ENCODE results near the gene PHF1. TPM values are rescaled to one million over a fixed set of nuclear protein-coding genes. Genes with fewer than 3 reads are reported as not detected.
"Not testable (repeated sequence)": the region's sequence is repeated elsewhere in the genome, so short reads cannot be mapped to it uniquely, and the experiment has no call there.

Gene PHF1
- total RNA-seq, 2 donors from 2014 or later, result 27.2 to 133 TPM

GRCh38 chr6:33380272-33380981 lies 30.4 kb upstream of the PHF1 start:
- Mint-ChIP-seq H3K9me3 (no peaks in the 10 kb centered on the region), H3K36me3 (ENCODE audit: low read depth) (no peaks in the 10 kb centered on the region), H3K4me1 (no peaks in the 10 kb centered on the region), H3K27ac (no peak overlapping the region), H3K4me3 (no peak overlapping the region), H3K27me3 (no peaks in the 10 kb centered on the region)
- ATAC-seq (replicated peaks), result no peak

- Mint-ChIP-seq H3K27ac (no peak overlapping the region), H3K4me3 (no peak overlapping the region), H3K36me3 (ENCODE audit: low read depth) (no peaks in the 10 kb centered on the region), H3K27me3 (no peaks in the 10 kb centered on the region), H3K9me3 (no peaks in the 10 kb centered on the region), H3K4me1 (no peaks in the 10 kb centered on the region)
- ATAC-seq (replicated peaks), result no peak
These were observed 27.2 kb upstream of the PHF1 start for GRCh38 chr6:33383427-33384185.

DNA sequence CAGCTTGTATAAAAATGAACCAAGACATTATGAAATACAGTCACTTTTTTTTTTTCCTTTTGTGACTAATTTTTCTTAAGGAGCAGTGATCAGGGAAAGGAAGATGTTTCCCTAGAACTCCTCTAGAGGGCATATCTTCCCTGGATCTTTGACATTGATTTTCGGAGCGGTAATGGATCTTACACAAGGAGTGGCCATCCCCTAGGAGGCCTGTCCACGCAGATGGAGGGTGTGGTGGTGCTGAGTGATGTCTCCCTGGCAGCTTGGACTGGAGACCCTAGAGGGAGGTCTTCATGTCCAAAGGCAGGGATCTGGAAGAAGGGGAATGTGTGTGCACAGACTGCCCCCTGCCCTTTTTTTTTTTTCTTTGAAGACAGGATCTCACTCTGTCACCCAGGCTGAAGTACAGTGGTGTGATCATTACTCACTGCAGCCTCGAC lies 26.2 kb upstream of the PHF1 start:
- Mint-ChIP-seq H3K9me3 (no peaks in the 10 kb centered on the region), H3K27ac (no peak overlapping the region), H3K4me1 (no peaks in the 10 kb centered on the region), H3K27me3 (no peaks in the 10 kb centered on the region), H3K36me3 (ENCODE audit: low read depth) (no peaks in the 10 kb centered on the region), H3K4me3 (no peak overlapping the region)
- no peak for ATAC-seq (replicated peaks)

DNA sequence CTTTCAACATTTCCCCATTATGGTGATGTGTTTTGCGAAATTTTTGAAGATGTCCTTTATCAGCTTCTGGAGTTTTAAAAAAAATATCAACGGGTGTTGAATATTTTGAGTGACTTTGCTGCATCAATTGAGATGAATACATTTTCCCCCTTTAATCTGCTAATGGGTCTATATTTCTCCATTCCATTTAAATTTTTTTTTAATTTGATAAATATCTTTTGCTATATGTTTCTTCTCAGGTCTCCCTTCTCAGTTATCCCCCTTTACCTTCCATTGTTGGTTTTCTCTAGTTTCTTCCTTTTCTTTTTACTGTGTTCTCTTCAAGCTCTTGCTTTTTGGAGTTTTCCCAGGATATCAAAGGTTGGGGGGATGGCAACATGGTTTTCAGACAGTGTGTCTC lies 20.6 kb upstream of the PHF1 start:
- Mint-ChIP-seq H3K27ac (peak overlapping the region; percentile 92), H3K9me3 (no peaks in the 10 kb centered on the region), H3K27me3 (no peaks in the 10 kb centered on the region), H3K36me3 (ENCODE audit: low read depth) (peaks cover 33% of the 10 kb centered on the region), H3K4me3 (peak overlapping the region; percentile 95), H3K4me1 (peaks cover 29% of the 10 kb centered on the region)
- ATAC-seq (replicated peaks), result no peak

GRCh38 chr6:33390767-33391277 lies 20.0 kb upstream of the PHF1 start:
- Mint-ChIP-seq H3K4me3 (peak overlapping the region; percentile 95), H3K4me1 (peaks cover 32% of the 10 kb centered on the region), H3K36me3 (ENCODE audit: low read depth) (peaks cover 40% of the 10 kb centered on the region), H3K27me3 (no peaks in the 10 kb centered on the region), H3K27ac (peak overlapping the region; percentile 92), H3K9me3 (no peaks in the 10 kb centered on the region)
- ATAC-seq (replicated peaks), result peak; percentile 0

- Mint-ChIP-seq H3K4me3 (peak within 1 kb of the TSS; percentile 95), H3K27ac (peak within 1 kb of the TSS; percentile 92), H3K9me3 (no peaks in the 10 kb centered on the region), H3K36me3 (ENCODE audit: low read depth) (peaks cover 46% of the 10 kb centered on the region), H3K27me3 (no peaks in the 10 kb centered on the region), H3K4me1 (peaks cover 32% of the 10 kb centered on the region)
- ATAC-seq (replicated peaks), result peak; percentile 91
These were observed 19.4 kb upstream of the PHF1 start, which contains the start of gene KIFC1 for GRCh38 chr6:33391278-33391921. Gene KIFC1 (plus strand): TSS chr6:33391823. CDS start chr6:33391986, 163 bp downstream.

DNA sequence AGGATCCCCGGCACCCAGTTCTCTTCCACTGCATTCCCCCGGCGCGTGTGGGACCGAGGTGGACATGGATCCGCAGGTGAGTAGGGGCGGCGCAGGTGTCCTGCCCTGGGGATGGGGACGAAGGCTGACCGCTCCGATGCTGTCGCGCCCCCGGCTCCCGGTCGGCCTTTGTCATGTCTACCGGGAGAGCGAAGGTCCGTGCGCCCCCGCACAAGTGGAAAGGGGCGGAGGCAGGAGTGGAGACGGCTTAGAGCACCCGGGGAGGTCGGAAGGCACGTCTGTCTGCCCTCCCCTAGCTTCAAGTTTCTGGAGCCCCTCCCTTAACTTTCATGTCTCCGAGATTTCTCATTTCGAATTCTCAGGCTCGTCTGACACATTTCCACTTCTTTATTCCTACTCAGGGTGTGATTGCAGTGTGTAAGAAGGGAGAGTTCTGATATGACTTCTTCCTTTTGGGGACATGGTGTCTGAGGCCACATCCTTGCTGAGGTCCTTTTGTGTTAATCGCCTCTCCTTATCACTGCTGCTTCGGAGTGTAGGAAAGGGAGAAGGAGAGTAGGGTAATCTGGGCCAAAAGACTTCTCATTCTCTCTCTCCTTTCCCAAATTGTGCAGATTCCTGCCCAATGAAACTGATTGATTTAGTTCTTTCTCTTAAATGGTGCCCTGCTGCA lies 18.8 kb upstream of the PHF1 start:
- peak overlapping the region; percentile 95 for H3K4me3 Mint-ChIP-seq
- no peaks in the 10 kb centered on the region for H3K27me3 Mint-ChIP-seq
- peaks cover 32% of the 10 kb centered on the region for H3K4me1 Mint-ChIP-seq
- peak; percentile 59 for ATAC-seq (replicated peaks)
- H3K9me3 Mint-ChIP-seq, result no peaks in the 10 kb centered on the region
- peaks cover 49% of the 10 kb centered on the region for H3K36me3 Mint-ChIP-seq (ENCODE audit: low read depth)
- peak overlapping the region; percentile 92 for H3K27ac Mint-ChIP-seq

DNA sequence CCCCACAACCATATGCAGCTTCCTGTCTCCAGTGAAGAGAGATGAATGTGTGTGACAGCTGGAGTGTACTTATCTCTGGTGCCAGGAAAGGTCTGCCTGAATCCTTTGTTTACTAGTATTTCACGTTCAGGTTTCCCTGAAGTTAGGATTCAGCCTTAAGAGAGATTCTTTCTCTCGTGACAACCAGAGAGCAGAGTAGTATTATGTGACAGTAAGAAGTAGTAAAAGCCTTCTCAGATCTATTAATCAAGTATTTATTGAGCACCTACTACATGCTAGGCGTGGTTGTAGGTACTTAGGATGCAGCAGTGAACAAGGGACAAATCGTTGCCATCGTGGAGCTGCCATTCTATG lies 18.2 kb upstream of the PHF1 start:
- peaks cover 54% of the 10 kb centered on the region for H3K36me3 Mint-ChIP-seq (ENCODE audit: low read depth)
- H3K27me3 Mint-ChIP-seq, result no peaks in the 10 kb centered on the region
- H3K27ac Mint-ChIP-seq, result peak overlapping the region; percentile 92
- no peak for ATAC-seq (replicated peaks)
- peak overlapping the region; percentile 95 for H3K4me3 Mint-ChIP-seq
- no peaks in the 10 kb centered on the region for H3K9me3 Mint-ChIP-seq
- H3K4me1 Mint-ChIP-seq, result peaks cover 33% of the 10 kb centered on the region

DNA sequence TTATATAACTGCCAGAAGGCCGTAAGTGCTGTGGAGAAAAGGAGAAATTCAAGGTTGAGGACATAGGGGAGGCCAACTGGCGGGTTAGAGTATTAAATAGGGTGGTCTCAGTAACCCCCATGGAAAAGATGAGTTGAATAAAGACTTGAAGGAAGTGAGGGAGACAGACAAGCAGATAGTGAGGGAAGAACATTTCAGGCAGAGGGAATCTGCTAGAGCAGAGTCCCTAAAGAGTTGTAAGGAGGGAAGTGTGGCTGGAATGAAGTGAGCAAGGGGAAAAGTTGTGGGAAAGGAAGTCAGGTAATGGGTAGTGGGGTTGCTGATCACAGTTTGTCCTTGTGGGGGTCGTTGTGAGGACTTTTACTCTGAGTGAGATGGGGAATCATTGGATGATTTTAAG lies 17.8 kb upstream of the PHF1 start:
- Mint-ChIP-seq H3K9me3 (no peaks in the 10 kb centered on the region), H3K4me3 (peak overlapping the region; percentile 95), H3K4me1 (peaks cover 37% of the 10 kb centered on the region), H3K27ac (peak overlapping the region; percentile 92), H3K27me3 (no peaks in the 10 kb centered on the region), H3K36me3 (ENCODE audit: low read depth) (peaks cover 58% of the 10 kb centered on the region)
- ATAC-seq (replicated peaks), result no peak

DNA sequence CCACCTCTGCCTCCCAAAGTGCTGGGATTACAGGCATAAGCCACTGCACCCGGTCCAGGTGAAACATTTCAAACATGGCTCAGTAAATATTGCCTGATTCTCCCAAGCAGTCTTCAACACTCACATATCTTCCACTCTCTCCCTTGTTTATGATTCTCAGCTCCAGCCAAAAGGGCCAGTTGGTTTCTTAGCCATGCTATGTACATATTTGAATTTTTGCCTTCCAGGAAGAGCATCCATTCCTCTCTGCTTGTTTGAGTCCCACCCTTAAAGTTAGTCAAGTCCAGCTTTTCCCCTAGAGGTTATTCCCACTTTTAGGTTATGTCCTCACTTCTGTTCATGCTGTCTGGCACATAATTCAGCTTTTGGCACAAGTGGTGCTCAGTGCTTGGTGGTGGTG lies 13.3 kb upstream of the PHF1 start:
- peaks cover 32% of the 10 kb centered on the region for H3K4me1 Mint-ChIP-seq
- no peak for ATAC-seq (replicated peaks)
- H3K27ac Mint-ChIP-seq, result no peak overlapping the region
- H3K4me3 Mint-ChIP-seq, result no peak overlapping the region
- peaks cover 91% of the 10 kb centered on the region for H3K36me3 Mint-ChIP-seq (ENCODE audit: low read depth)
- H3K27me3 Mint-ChIP-seq, result no peaks in the 10 kb centered on the region
- no peaks in the 10 kb centered on the region for H3K9me3 Mint-ChIP-seq

DNA sequence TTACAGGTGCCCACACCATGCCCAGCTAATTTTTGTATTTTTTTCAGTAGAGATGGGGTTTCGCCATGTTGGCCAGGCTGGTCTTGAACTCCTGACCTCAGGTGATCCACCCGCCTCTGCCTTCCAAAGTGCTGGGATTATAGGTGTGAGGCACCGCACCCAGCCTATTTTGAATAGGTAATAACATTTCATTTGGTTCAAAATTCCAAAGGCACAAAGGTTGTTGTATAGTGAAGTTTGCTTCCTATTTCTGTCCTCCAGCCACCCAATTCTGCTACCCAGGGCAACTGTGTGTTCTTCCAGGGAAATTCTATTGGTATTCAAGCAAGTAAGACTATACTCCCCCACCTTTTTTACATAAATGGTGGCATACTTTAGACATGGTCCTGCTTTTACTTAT lies 12.2 kb upstream of the PHF1 start:
- H3K27ac Mint-ChIP-seq; H3K4me3 Mint-ChIP-seq; H3K9me3 Mint-ChIP-seq; H3K27me3 Mint-ChIP-seq; ATAC-seq (replicated peaks): not testable (repeated sequence)
- Mint-ChIP-seq H3K36me3 (ENCODE audit: low read depth) (peaks cover 93% of the 10 kb centered on the region), H3K4me1 (peaks cover 24% of the 10 kb centered on the region)

- H3K4me1 Mint-ChIP-seq, result peaks cover 21% of the 10 kb centered on the region
- H3K4me3 Mint-ChIP-seq; H3K27ac Mint-ChIP-seq; H3K9me3 Mint-ChIP-seq; ATAC-seq (replicated peaks); H3K27me3 Mint-ChIP-seq: not testable (repeated sequence)
- peaks cover 95% of the 10 kb centered on the region for H3K36me3 Mint-ChIP-seq (ENCODE audit: low read depth)
These were observed 10.9 kb upstream of the PHF1 start for GRCh38 chr6:33399881-33400280.

DNA sequence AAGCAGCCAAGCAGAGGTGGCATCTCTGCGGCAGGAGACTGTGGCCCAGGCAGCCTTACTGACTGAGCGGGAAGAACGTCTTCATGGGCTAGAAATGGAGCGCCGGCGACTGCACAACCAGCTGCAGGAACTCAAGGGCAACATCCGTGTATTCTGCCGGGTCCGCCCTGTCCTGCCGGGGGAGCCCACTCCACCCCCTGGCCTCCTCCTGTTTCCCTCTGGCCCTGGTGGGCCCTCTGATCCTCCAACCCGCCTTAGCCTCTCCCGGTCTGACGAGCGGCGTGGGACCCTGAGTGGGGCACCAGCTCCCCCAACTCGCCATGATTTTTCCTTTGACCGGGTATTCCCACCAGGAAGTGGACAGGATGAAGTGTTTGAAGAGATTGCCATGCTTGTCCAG lies 5.9 kb upstream of the PHF1 start:
- no peak for ATAC-seq (replicated peaks)
- H3K4me3 Mint-ChIP-seq, result no peak overlapping the region
- H3K27ac Mint-ChIP-seq, result no peak overlapping the region
- H3K27me3 Mint-ChIP-seq, result no peaks in the 10 kb centered on the region
- no peaks in the 10 kb centered on the region for H3K9me3 Mint-ChIP-seq
- H3K36me3 Mint-ChIP-seq (ENCODE audit: low read depth), result peaks cover 87% of the 10 kb centered on the region
- peaks cover 24% of the 10 kb centered on the region for H3K4me1 Mint-ChIP-seq

- Mint-ChIP-seq H3K27me3 (no peaks in the 10 kb centered on the region), H3K4me3 (peak overlapping the region; percentile 12), H3K36me3 (ENCODE audit: low read depth) (peaks cover 81% of the 10 kb centered on the region), H3K9me3 (no peaks in the 10 kb centered on the region), H3K4me1 (peaks cover 26% of the 10 kb centered on the region), H3K27ac (peak overlapping the region; percentile 79)
- no peak for ATAC-seq (replicated peaks)
These were observed 5.4 kb upstream of the PHF1 start for GRCh38 chr6:33405386-33405940.
